Measurements from ENCODE around the gene PUS7L.
A peak's percentile ranks its signal among the peaks of the same experiment; 100 is the strongest.

Gene PUS7L

GRCh38 chr12:43789941-43790340 lies 31.4 kb upstream of the PUS7L start (continued):
- peak; percentile 73 for TF ChIP-seq ZBTB17 (tag by site-specific recombination; IDR thresholded peaks at IDR 0.05)
- no peak for TF ChIP-seq ZNF2 (tag by site-specific recombination; IDR thresholded peaks at IDR 0.05)

GRCh38 chr12:43786899-43787693 lies 28.5 kb upstream of the PUS7L start:
- TF ChIP-seq ZNF354C (tag by site-specific recombination; IDR thresholded peaks at IDR 0.05; ENCODE audit: borderline replicate concordance, low read depth): no peak
- no peak for TF ChIP-seq GFI1B (tag by site-specific recombination; IDR thresholded peaks at IDR 0.05)
- no peak for TF ChIP-seq ZNF677 (tag by site-specific recombination; IDR thresholded peaks at IDR 0.05)
- no peak for TF ChIP-seq ZNF837 (tag by site-specific recombination; IDR thresholded peaks at IDR 0.05)
- TF ChIP-seq ZNF580 (tag by site-specific recombination; IDR thresholded peaks at IDR 0.05): no peak
- TF ChIP-seq ZNF335 (tag by site-specific recombination; conservative IDR thresholded peaks at IDR 0.05): no peak
- no peak for TF ChIP-seq PRDM6 (tag by site-specific recombination; IDR thresholded peaks at IDR 0.05)
- TF ChIP-seq ZBTB48 (tag by site-specific recombination; IDR thresholded peaks at IDR 0.05): no peak
- TF ChIP-seq PRDM4 (tag by site-specific recombination; IDR thresholded peaks at IDR 0.05): no peak
- no peak for TF ChIP-seq BCL11B (tag by site-specific recombination; IDR thresholded peaks at IDR 0.05; ENCODE audit: low read depth)
- TF ChIP-seq HOXD13 (CRISPR knock-in tag; IDR thresholded peaks at IDR 0.05; ENCODE audit: borderline replicate concordance): no peak
- no peak for TF ChIP-seq ZNF521 (tag by site-specific recombination; IDR thresholded peaks at IDR 0.05)
- no peak for TF ChIP-seq ZSCAN16 (tag by site-specific recombination; IDR thresholded peaks at IDR 0.05)
- TF ChIP-seq ZNF426 (tag by site-specific recombination; IDR thresholded peaks at IDR 0.05): no peak
- ChIA-PET POLR2A (no interaction called here), CTCF (interaction anchor here (0.9 kb wide), 1 partner anchor 10 kb away, joined by 7 read pairs; no protein-coding TSS in a partner anchor)
- no peaks in the 10 kb centered on the region for H3K4me1 ChIP-seq (ENCODE audit: control insufficient read depth, insufficient read depth, low read length)
- no peaks in the 10 kb centered on the region for H3K9me3 ChIP-seq (ENCODE audit: control insufficient read depth, insufficient read depth, low read depth, low read length)
- H3K36me3 ChIP-seq (ENCODE audit: control insufficient read depth in 2 of 2, insufficient read depth in 1 of 2, low read length in 2 of 2): peaks cover 27 to 43% of the 10 kb centered on the region in 2 experiments
- H3K4me3 ChIP-seq (ENCODE audit: low read depth, low read length): no peak overlapping the region
- no peak overlapping the region for H3K27ac ChIP-seq (ENCODE audit: extremely low read depth, low read depth, low read length)

- Histone ChIP-seq H3K4me1 (ENCODE audit: control insufficient read depth, insufficient read depth, low read length) (no peaks in the 10 kb centered on the region), H3K4me3 (ENCODE audit: low read depth, low read length) (no peak overlapping the region), H3K9me3 (ENCODE audit: control insufficient read depth, insufficient read depth, low read depth, low read length) (no peaks in the 10 kb centered on the region), H3K36me3 (ENCODE audit: control insufficient read depth in 2 of 2, insufficient read depth in 1 of 2, low read length in 2 of 2) (peaks cover 20 to 47% of the 10 kb centered on the region in 2 experiments), H3K27ac (ENCODE audit: extremely low read depth, low read depth, low read length) (no peak overlapping the region)
- POLR2A ChIA-PET: interaction anchor here (1.0 kb wide), 1 partner anchor 106 kb away, joined by 10 read pairs; no protein-coding TSS in a partner anchor
- CTCF ChIA-PET: interaction anchor here (0.7 to 3.1 kb wide), 10 partner anchors 8 to 214 kb away, joined by 3 to 84 read pairs (median 8); no protein-coding TSS in a partner anchor
- TF ChIP-seq ZNF654 (tag by site-specific recombination; IDR thresholded peaks at IDR 0.05; ENCODE audit: low read depth) (peak; percentile 83), ZNF664 (tag by site-specific recombination; IDR thresholded peaks at IDR 0.05) (0 out of 2 replicates have a peak, but pooled peaks have one; percentile 20), ZSCAN5A (tag by site-specific recombination; IDR thresholded peaks at IDR 0.05) (no peak), CTCF (tag by site-specific recombination; IDR thresholded peaks at IDR 0.05) (peak; percentile 40; the same call in 1 of the 2 replicates), ZNF660 (tag by site-specific recombination; IDR thresholded peaks at IDR 0.05) (no peak)
These were observed 17.9 kb upstream of the PUS7L start for GRCh38 chr12:43776498-43776897.
